NCI-H1105 treated with DMSO at 0.1 percent for 48 hours (cell line): Measurements from ENCODE around the gene DISP3.

ENCODE experiments used
- DNase-seq: peaks from one replicate; lab custom pipeline; 2025; lab: John Stamatoyannopoulos, UW

Gene DISP3, protein sequence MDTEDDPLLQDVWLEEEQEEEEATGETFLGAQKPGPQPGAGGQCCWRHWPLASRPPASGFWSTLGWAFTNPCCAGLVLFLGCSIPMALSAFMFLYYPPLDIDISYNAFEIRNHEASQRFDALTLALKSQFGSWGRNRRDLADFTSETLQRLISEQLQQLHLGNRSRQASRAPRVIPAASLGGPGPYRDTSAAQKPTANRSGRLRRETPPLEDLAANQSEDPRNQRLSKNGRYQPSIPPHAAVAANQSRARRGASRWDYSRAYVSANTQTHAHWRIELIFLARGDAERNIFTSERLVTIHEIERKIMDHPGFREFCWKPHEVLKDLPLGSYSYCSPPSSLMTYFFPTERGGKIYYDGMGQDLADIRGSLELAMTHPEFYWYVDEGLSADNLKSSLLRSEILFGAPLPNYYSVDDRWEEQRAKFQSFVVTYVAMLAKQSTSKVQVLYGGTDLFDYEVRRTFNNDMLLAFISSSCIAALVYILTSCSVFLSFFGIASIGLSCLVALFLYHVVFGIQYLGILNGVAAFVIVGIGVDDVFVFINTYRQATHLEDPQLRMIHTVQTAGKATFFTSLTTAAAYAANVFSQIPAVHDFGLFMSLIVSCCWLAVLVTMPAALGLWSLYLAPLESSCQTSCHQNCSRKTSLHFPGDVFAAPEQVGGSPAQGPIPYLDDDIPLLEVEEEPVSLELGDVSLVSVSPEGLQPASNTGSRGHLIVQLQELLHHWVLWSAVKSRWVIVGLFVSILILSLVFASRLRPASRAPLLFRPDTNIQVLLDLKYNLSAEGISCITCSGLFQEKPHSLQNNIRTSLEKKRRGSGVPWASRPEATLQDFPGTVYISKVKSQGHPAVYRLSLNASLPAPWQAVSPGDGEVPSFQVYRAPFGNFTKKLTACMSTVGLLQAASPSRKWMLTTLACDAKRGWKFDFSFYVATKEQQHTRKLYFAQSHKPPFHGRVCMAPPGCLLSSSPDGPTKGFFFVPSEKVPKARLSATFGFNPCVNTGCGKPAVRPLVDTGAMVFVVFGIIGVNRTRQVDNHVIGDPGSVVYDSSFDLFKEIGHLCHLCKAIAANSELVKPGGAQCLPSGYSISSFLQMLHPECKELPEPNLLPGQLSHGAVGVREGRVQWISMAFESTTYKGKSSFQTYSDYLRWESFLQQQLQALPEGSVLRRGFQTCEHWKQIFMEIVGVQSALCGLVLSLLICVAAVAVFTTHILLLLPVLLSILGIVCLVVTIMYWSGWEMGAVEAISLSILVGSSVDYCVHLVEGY (N-terminal part only)

GRCh38 chr1:11478571-11479374, at the start of gene DISP3:
Gene DISP3 (plus strand): TSS chr1:11479155. CDS start chr1:11500993, 21,838 bp downstream.
- peak; percentile 89 for DNase-seq

DNA sequence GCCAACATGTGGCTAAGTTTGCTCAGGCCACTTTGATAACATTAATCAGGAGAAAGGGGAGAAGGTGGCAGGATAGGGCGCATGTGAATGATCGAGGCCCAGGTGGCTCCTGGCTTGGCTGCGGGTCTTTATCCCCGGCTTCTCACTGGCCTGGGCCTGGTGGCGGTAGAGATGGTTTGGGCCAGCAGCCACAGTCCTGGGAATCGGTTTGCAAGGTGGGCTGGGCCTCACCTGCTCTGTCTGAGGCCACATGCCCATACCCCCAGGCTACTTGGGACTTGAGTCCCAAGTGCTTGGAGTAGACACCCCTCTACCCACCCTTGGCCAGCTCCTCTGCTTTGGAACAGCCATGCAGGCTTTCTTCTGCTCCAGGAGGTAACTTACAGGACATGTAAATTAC, 49.7 kb upstream of the DISP3 start:
- no peak for DNase-seq

DNA sequence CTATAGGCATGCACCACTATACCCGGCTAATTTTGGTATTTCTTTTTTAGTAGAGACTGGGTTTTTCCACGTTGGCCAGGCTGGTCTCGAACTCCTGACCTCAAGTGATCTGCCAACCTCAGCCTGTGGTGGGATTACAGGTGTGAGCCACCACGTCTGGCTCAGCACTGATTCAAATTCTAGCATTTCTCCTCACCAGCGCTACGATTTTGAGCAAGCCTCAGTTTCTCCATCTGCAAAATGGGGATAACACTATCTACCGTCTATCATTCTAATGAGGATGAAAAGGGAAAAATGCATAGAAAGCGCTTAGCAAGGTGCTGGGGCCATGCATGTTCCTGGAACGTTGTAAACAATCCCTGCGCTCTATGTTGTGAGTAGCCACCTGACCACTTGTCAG, 49.0 kb upstream of the DISP3 start:
- no peak for DNase-seq

DNA sequence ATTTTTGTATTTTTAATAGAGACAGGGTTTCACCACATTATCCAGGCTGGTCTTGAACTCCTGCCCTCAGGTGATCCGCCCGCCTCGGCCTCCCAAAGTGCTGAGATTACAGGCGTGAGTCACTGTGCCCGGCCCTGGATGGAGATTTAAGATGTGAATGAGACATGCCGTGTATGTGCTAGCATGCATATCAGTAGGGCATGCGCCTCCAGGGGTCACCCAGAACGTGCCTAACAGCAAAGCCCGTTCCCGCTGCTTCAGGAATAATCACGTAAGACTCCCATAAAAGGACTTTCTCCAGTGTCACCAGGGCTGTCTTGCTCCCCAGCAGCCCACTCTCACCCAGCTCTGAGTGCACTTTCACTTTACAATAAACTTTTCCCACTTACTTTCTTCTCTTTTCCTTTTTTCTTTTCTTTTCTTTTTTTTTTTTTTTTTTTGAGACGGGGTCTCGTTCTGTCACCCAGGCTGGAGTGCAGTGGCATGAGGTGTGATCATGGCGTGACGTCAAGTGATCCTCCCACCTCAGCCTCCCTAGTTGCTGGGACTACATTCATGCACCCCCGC, 46.9 kb upstream of the DISP3 start:
- DNase-seq, result no peak

- no peak for DNase-seq
Observed at GRCh38 chr1:11432526-11432925, 46.4 kb upstream of the DISP3 start.

GRCh38 chr1:11434501-11434900, 44.5 kb upstream of the DISP3 start:
- DNase-seq, result peak; percentile 46

DNA sequence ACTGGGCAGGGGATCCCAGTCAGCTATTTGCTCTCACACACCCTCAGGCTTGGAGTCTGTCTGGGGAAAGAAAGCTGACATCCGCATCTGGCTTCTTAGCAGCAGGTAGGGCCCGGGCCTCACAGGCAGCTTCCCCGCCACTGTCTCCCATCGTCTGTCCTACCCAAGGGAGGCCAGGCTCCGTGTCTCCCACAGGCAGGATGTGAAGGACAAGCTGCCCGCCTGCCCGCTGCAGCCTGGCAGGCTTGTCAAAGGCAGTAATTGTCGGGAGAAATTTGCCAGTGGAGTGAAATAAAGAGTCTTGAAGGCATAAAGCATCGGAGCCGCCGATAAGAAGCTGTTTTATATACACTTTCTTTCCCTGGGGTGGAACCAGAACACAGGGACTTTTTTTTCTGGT, 44.0 kb upstream of the DISP3 start:
- DNase-seq, result no peak

DNA sequence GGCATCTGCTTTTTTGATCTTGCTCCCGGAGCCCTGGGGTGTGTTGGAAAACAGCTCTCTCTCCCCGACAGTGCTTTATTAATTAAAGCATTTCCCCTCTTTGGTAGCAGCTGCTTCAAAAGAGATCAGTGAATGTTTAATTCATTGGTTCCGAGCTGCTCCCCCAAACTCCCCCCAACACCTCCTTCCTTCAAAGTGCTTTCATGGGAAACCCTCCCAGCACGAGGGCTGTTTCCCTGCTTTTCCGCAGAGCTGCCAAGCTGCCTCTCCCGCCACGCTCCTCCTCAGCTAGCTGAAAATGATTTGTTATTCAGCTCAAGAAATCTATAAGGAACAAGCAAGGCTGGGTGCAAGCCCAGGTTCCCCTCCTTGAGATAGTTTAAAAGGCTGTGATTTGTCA, 40.0 kb upstream of the DISP3 start:
- DNase-seq, result no peak

DNA sequence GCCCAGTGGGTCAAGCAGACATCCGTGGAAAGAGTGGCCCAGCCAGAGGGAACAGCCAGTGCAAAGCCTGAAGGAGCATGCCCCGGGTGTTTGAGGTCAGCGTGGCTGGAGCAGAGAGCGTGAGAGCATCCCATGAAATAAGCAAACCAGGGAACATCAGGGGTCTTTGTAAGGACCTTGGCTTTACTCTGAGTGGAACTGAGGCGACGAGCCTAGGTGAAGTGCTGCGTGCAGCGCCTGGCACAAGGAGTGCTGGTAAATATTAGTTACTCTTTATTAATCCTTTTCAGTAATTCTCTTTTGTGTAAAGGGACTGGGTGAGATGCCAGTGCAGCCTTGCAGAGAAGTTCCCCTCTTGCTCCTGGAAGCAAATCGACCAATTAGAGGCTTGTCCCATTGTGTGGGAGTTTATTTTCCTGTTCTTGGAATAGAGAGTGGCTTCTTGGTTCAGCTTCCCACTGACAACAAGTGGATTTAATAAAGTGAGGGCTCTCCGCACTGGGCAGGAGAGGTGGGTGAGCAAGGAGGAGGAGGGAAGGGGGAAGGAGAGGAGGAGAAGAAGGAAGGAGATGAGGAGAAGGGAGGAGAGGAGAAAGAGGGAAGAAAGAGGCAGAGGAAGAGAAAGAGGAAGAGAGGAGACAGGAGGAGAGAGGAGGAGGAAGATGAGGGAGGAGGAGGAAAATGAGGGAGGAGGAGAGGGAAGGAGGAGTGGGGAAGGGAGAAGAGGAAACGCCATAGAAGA, 37.6 kb upstream of the DISP3 start:
- no peak for DNase-seq

DNA sequence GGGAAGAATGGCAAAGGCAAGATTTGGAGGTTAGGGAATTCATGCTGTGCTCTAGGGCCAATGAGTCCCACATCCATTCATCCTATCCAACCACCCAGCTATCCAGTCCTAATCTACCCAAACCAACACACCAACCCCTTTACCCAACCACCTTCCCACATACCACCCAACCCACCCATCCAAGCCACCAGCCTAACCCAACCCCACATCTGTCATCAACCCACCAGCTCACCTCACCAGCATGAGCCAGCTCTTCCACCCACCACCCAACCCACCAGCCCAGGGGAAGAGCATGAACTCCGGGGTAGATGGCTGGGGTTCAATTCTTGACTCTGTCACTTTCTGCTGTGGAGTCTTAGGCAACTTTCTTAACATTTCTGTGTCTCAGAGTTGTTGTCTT, 35.9 kb upstream of the DISP3 start:
- DNase-seq, result no peak

GRCh38 chr1:11443961-11444658, 34.8 kb upstream of the DISP3 start:
- no peak for DNase-seq

DNA sequence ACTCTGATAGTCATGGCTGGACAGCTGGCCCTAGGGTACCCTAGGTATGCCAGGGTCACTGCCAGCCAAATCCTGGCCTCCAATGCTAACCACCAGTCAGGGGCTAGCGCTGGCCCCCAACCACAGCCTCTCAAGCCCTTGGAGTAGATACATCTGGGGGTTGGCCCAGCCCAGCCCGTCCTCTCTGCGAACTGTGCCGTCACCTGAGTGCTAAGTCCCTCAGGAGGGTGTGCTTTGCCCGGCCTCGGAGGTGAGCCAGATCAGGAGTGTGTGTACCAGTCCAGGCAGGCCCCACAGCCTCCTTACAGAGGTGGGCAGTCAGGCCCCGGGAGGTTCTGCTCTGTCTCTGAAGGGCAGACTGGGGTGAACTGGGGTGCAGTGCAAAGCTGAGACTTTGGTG, 34.0 kb upstream of the DISP3 start:
- no peak for DNase-seq

DNA sequence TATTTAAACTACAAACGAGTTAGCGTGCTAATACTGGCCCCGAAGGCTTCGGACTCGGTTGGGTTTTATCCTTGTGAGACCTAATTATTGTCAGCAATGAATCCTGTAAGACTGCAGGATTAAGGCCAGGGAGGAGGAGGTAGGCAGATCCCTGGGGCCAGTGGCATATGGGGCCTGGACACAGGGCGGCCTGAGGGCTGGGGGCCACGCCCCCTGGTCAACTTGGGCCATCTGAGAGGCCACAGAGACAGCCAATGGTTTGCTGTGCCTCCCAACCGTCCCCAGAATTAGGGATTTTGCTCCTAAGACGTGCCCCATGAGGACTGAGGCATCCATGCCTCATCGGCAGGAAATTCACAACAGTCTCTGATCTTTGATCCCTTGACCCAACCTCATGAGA, 31.1 kb upstream of the DISP3 start:
- DNase-seq, result no peak

DNA sequence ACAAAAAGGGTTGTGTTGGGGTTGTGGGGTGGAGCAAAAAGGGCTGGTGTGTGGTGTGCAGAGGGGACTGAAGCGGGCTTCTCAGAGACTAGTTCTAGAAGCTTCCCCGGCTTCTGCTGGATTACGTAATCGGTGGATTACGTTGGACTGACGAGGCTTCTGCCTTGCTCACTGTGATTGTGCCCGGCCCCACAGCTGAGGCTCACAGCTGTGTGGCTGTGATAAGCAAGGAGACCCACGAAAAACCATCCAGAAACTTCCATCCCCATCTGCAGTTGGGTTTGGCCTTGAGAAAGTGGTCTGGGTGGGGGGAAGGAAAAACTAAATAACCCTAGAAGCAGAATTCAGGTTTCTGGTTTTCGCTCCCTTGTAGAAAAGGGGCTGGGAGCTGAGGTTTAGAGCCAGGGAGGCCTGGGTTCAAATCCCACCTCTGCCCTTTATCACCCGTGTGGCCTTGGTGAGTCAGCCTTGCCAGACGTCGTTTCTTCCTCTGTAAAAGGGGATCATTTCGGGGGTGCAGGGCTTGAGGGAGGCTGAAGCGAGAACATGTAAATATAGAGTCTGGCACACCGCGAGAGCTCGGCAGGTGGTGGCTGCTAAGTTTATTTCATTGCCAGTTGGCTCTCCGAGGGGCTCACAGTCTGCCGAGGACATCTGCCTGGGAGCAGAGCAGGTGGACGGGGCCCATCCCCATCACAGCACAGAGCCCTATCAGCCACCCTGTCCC, 30.4 kb upstream of the DISP3 start:
- no peak for DNase-seq

DNA sequence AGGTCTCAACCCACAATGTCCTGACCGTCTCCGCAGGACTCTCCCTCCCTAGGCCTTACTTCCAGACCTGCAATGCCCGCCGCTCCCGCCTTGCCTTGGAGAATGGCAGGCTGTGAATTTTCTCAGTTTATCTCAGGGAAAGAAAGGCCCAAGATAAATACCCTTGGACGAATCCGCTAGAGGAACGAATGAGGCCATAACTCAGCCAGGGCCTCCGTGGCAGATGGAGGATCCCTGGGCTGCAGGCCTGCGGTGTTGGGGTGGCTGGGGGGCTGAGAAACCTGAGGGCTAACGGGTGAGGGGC, 29.9 kb upstream of the DISP3 start:
- no peak for DNase-seq

- DNase-seq, result no peak
Observed at GRCh38 chr1:11450310-11450709, 28.6 kb upstream of the DISP3 start.

- DNase-seq, result no peak
Observed at GRCh38 chr1:11453742-11454491, 25.0 kb upstream of the DISP3 start.

DNA sequence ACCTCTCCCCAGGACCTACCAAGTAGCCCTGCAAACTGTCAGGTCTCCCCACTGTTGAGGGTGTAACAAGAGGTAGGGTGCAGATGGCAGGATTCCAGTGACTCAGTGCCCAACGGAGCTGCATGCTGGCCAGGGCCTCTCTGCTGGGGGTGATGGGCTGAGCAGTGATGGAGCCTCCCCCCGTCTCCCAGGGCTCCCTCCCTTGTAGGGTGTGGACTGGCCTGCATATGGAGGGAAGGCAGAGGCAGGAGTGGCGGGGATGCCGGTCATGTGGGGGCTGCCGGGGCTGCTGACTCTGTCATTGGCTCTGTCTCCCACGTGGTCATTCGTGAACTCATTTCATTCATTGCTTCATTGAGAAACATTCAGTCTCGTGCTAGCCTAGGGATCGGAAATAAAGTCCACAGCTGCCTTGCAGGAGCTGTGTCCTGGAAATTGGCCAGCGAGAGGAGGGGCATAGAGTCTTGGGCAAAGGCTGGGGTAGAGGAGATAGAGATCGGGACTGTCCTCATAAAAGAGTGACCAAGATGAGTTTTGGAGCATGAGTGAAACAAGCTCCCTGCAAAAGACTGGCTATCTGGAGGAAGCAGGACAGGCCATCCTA, 22.9 kb upstream of the DISP3 start:
- no peak for DNase-seq
